ENCODE results near the gene ADAMTS8. TPM values are rescaled to one million over a fixed set of nuclear protein-coding genes. Genes with fewer than 3 reads are reported as not detected.

ADAMTS8 gene, protein sequence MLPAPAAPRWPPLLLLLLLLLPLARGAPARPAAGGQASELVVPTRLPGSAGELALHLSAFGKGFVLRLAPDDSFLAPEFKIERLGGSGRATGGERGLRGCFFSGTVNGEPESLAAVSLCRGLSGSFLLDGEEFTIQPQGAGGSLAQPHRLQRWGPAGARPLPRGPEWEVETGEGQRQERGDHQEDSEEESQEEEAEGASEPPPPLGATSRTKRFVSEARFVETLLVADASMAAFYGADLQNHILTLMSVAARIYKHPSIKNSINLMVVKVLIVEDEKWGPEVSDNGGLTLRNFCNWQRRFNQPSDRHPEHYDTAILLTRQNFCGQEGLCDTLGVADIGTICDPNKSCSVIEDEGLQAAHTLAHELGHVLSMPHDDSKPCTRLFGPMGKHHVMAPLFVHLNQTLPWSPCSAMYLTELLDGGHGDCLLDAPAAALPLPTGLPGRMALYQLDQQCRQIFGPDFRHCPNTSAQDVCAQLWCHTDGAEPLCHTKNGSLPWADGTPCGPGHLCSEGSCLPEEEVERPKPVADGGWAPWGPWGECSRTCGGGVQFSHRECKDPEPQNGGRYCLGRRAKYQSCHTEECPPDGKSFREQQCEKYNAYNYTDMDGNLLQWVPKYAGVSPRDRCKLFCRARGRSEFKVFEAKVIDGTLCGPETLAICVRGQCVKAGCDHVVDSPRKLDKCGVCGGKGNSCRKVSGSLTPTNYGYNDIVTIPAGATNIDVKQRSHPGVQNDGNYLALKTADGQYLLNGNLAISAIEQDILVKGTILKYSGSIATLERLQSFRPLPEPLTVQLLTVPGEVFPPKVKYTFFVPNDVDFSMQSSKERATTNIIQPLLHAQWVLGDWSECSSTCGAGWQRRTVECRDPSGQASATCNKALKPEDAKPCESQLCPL
- total RNA-seq = under 1 TPM in 1 of 2 donors, not detected in 1; 0.66 TPM

- intact Hi-C loops (cut with DNase I) = loop anchor here (5.0 kb wide), 1 partner anchor 434 kb away; no protein-coding TSS in a partner anchor
- ATAC-seq (peak; percentile 14), DNase-seq (no peak)
- Histone ChIP-seq H3K9me3 (no peaks in the 10 kb centered on the region), H3K27ac (no peak within 1 kb of the TSS), H3K4me1 (peaks cover 19% of the 10 kb centered on the region), H3K36me3 (replicated peaks in 1 of 2; ENCODE audit: insufficient read depth in 1 of 2, low read depth in 2 of 2) (no peaks in the 10 kb centered on the region), H3K27me3 (peaks cover 0 to 19% of the 10 kb centered on the region in 2 donors), H3K4me3 (no peak within 1 kb of the TSS)
- 2 to 3% methylated on average over 38 to 54 of the region's 64 CpGs for WGBS, 2 donors
- no peak for TF ChIP-seq POLR2A (IDR thresholded peaks at IDR 0.05)
- TF ChIP-seq, protein P1, sequence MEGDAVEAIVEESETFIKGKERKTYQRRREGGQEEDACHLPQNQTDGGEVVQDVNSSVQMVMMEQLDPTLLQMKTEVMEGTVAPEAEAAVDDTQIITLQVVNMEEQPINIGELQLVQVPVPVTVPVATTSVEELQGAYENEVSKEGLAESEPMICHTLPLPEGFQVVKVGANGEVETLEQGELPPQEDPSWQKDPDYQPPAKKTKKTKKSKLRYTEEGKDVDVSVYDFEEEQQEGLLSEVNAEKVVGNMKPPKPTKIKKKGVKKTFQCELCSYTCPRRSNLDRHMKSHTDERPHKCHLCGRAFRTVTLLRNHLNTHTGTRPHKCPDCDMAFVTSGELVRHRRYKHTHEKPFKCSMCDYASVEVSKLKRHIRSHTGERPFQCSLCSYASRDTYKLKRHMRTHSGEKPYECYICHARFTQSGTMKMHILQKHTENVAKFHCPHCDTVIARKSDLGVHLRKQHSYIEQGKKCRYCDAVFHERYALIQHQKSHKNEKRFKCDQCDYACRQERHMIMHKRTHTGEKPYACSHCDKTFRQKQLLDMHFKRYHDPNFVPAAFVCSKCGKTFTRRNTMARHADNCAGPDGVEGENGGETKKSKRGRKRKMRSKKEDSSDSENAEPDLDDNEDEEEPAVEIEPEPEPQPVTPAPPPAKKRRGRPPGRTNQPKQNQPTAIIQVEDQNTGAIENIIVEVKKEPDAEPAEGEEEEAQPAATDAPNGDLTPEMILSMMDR (IDR thresholded peaks at IDR 0.05) = no peak
Observed at GRCh38 chr11:130428316-130429119, at the start of gene ADAMTS8. Gene ADAMTS8 (minus strand): TSS chr11:130428609. CDS start chr11:130428286, 323 bp downstream.

DNA sequence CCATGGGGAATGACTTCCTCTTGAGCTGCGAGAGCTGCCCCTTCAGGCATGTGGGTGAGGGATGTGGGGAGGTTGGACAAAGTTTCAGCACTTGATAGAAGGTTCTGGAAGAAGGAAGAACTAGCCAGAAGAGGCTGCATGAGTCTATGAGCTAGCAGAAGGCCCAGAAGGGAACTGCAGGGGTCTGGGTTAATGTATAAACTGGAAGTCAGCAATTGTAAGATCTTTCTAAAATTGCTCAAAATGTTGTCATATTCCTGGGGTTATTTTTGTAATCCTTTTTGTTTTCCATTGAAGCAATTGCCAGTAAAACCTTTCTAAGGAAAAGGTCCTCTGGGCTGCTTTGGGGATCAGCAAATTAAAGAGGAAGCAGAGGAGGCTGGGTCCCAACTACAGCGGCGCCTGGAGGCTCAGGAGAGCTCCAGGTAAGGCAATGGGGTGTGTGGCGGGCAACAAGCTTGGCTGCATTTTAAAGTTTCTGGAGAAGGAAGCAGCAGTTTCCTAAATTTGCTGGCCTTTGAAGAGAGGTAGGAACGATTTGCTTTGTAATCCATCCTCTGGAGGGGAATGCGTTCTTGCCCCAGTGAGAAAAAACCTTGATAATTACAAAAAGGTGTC, 49.3 kb upstream of the ADAMTS8 start:
- Histone ChIP-seq H3K9me3 (no peaks in the 10 kb centered on the region), H3K36me3 (replicated peaks in 1 of 2; ENCODE audit: insufficient read depth in 1 of 2, low read depth in 2 of 2) (no peaks in the 10 kb centered on the region), H3K4me1 (no peaks in the 10 kb centered on the region), H3K27ac (peak overlapping the region in 1 of 4 donors; percentile 33), H3K4me3 (no peak overlapping the region), H3K27me3 (no peaks in the 10 kb centered on the region)
- no peak for TF ChIP-seq POLR2A (IDR thresholded peaks at IDR 0.05)
- peak; percentile 9 for ATAC-seq
- no peak for DNase-seq
- whole genome bisulfite sequencing, 2 donors = 78 to 81% methylated on average over 6 of the region's 6 CpGs
- intact Hi-C loops (cut with DNase I) = no loop called here

- intact Hi-C loops (cut with DNase I) = no loop called here
- ATAC-seq = no peak
- TF ChIP-seq, protein P1 (IDR thresholded peaks at IDR 0.05) = no peak
- no peak for TF ChIP-seq POLR2A (IDR thresholded peaks at IDR 0.05)
- Histone ChIP-seq H3K4me3 (no peak overlapping the region), H3K27ac (no peak overlapping the region), H3K9me3 (no peaks in the 10 kb centered on the region), H3K27me3 (no peaks in the 10 kb centered on the region), H3K4me1 (no peaks in the 10 kb centered on the region), H3K36me3 (replicated peaks in 1 of 2; ENCODE audit: insufficient read depth in 1 of 2, low read depth in 2 of 2) (no peaks in the 10 kb centered on the region)
- 79 to 83% methylated on average over 16 of the region's 16 CpGs for WGBS, 2 donors
- DNase-seq = no peak
Observed at GRCh38 chr11:130476922-130477491, 48.6 kb upstream of the ADAMTS8 start.

DNA sequence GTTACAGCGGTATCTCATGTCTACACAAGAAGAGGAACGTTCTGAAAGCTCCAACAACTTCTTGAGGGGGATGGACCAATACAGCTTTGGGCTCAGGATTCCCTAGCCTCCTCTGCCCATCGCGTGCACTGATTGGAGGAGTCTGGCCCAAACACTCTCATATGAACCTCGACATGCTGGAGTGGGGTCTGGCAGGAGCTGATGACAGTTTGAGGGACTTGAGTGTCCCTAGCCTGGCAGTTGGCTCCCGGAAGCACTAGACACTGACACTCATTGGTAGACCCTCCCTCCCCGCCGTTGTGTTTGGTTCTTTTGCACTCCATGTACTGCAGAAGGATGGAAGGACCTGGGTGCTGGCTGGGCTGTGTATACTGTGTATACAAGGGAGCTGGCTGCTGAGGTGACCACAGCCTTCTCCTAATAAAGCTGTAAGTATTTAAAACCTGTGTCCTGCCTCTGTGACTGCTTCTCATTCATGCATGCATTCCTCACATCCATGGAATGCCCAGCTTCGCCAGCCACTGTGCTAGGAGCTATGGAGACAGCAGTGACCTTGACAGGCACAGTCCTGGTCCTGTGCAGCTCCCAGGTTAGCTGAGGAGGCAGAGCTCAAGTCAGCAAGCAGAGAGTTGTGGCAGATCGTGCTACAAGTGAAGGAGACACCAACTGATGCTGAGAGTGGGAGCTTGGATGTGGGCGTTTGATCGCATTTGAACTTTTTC, 48.0 kb upstream of the ADAMTS8 start:
- no peak for DNase-seq
- Histone ChIP-seq H3K27ac (no peak overlapping the region), H3K27me3 (no peaks in the 10 kb centered on the region), H3K9me3 (no peaks in the 10 kb centered on the region), H3K36me3 (replicated peaks in 1 of 2; ENCODE audit: insufficient read depth in 1 of 2, low read depth in 2 of 2) (no peaks in the 10 kb centered on the region), H3K4me3 (no peak overlapping the region), H3K4me1 (no peaks in the 10 kb centered on the region)
- WGBS, 2 donors = 77 to 89% methylated on average over 9 to 11 of the region's 12 CpGs
- intact Hi-C loops (cut with DNase I) = no loop called here
- ATAC-seq = no peak
- TF ChIP-seq, protein P1 (IDR thresholded peaks at IDR 0.05) = no peak
- no peak for TF ChIP-seq POLR2A (IDR thresholded peaks at IDR 0.05)
